Measurements from ENCODE around the gene SLC16A3. TPM values are rescaled to one million over a fixed set of nuclear protein-coding genes. Genes with fewer than 3 reads are reported as not detected.

Gene SLC16A3
- total and polyA plus RNA-seq, 7 experiments from 2014 or later = 1.4 to 264 (median 15.9) TPM

- Histone ChIP-seq H3K9me3 (ENCODE audit: control insufficient read depth in 2 of 3, low read length in 3 of 3) (no peaks in the 10 kb centered on the region), H3K27me3 (ENCODE audit: control insufficient read depth in 2 of 2, insufficient read depth in 2 of 2, low read length in 2 of 2) (no peaks in the 10 kb centered on the region), H3K27ac (ENCODE audit: low read depth, low read length) (no peak overlapping the region), H3K4me1 (ENCODE audit: control insufficient read depth in 2 of 2, insufficient read depth in 2 of 2, low read length in 2 of 2) (peaks cover 11 to 23% of the 10 kb centered on the region in 2 donors), H3K4me3 (ENCODE audit: low read length) (no peak overlapping the region), H3K36me3 (ENCODE audit: control insufficient read depth in 2 of 3, insufficient read depth in 3 of 3, low read length in 3 of 3) (peaks cover 0 to 54% (median 0%) of the 10 kb centered on the region in 3 experiments)
- POLR2A ChIA-PET = interaction anchor here (0.7 to 1.6 kb wide), 3 partner anchors 10 to 232 kb away, joined by 3 to 5 read pairs (median 4); no protein-coding TSS in a partner anchor
- H3K4me3 Mint-ChIP-seq = no peak overlapping the region
- peaks cover 17 to 42% (median 30%) of the 10 kb centered on the region in 7 donors for H3K4me1 Mint-ChIP-seq
- no peaks in the 10 kb centered on the region for H3K27me3 Mint-ChIP-seq
- CTCF ChIA-PET = interaction anchor here (0.6 kb wide), 2 partner anchors 41 to 633 kb away, joined by 4 to 5 read pairs; no protein-coding TSS in a partner anchor
- DNase-seq = peak in 1 of 9 donors; percentile 3
- peaks cover 6 to 45% (median 28%) of the 10 kb centered on the region in 5 donors for H3K36me3 Mint-ChIP-seq
- ATAC-seq = no peak
- peak overlapping the region in 4 of 9 donors; percentile 21 to 81 (median 42) for H3K27ac Mint-ChIP-seq
- H3K9me3 Mint-ChIP-seq = no peaks in the 10 kb centered on the region
- intact Hi-C loops (cut with micrococcal nuclease) = no loop called here
Measured at GRCh38 chr17:82195675-82196672, 32.9 kb upstream of the SLC16A3 start.

GRCh38 chr17:82198092-82198491 lies 30.8 kb upstream of the SLC16A3 start:
- no peaks in the 10 kb centered on the region for H3K9me3 ChIP-seq (ENCODE audit: control insufficient read depth in 2 of 3, low read length in 3 of 3)
- Mint-ChIP-seq H3K9me3 (no peaks in the 10 kb centered on the region), H3K36me3 (peaks cover 5 to 35% (median 25%) of the 10 kb centered on the region in 5 donors), H3K4me3 (peak overlapping the region in 7 of 10 donors; percentile 24 to 87 (median 55)), H3K4me1 (peaks cover 20 to 57% (median 44%) of the 10 kb centered on the region in 7 donors), H3K27me3 (no peaks in the 10 kb centered on the region), H3K27ac (peak overlapping the region in 8 of 9 donors; percentile 51 to 96 (median 74))
- DNase-seq = peak in 1 of 9 donors; percentile 6
- ATAC-seq = no peak
- peaks cover 11 to 30% of the 10 kb centered on the region in 2 donors for H3K4me1 ChIP-seq (ENCODE audit: control insufficient read depth in 2 of 2, insufficient read depth in 2 of 2, low read length in 2 of 2)
- ChIA-PET CTCF (no interaction called here), POLR2A (interaction anchor here (0.8 to 1.5 kb wide), 2 partner anchors 8 to 37 kb away, joined by 3 to 5 read pairs; no protein-coding TSS in a partner anchor)
- H3K36me3 ChIP-seq (ENCODE audit: control insufficient read depth in 2 of 3, insufficient read depth in 3 of 3, low read length in 3 of 3) = peaks cover 0 to 41% (median 0%) of the 10 kb centered on the region in 3 experiments
- no peak overlapping the region for H3K27ac ChIP-seq (ENCODE audit: low read depth, low read length)
- no peaks in the 10 kb centered on the region for H3K27me3 ChIP-seq (ENCODE audit: control insufficient read depth in 2 of 2, insufficient read depth in 2 of 2, low read length in 2 of 2)
- H3K4me3 ChIP-seq (ENCODE audit: low read length) = no peak overlapping the region
- intact Hi-C loops (cut with micrococcal nuclease) = no loop called here

DNA sequence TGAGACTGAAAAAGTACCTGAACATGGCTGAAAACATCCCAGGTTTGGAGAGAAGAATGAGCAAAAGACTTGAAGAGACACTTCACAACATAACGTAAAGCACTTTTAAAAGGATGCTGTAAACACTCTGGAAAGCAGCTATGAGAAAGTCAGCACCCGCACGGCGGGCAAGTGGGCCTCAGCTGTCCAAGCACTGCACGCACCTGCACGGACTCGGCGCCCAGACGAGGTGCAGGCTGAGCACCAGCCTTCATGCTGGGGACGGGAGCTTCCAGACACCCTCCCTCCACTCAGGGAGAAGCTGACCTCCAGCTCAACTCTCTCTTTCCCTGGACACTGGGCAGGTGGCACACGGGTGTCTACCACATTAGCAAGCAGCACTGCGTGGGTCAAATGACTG lies 29.3 kb upstream of the SLC16A3 start:
- Histone ChIP-seq H3K27me3 (ENCODE audit: control insufficient read depth in 2 of 2, insufficient read depth in 2 of 2, low read length in 2 of 2) (no peaks in the 10 kb centered on the region), H3K4me3 (ENCODE audit: low read length) (no peak overlapping the region), H3K4me1 (ENCODE audit: control insufficient read depth in 2 of 2, insufficient read depth in 2 of 2, low read length in 2 of 2) (peaks cover 11 to 30% of the 10 kb centered on the region in 2 donors), H3K27ac (ENCODE audit: low read depth, low read length) (no peak overlapping the region), H3K9me3 (ENCODE audit: control insufficient read depth in 2 of 3, low read length in 3 of 3) (no peaks in the 10 kb centered on the region), H3K36me3 (ENCODE audit: control insufficient read depth in 2 of 3, insufficient read depth in 3 of 3, low read length in 3 of 3) (peaks cover 0 to 29% (median 0%) of the 10 kb centered on the region in 3 experiments)
- CTCF ChIA-PET = interaction anchor here (1.3 kb wide), 1 partner anchor 78 kb away, joined by 3 read pairs; no protein-coding TSS in a partner anchor
- peaks cover 0 to 23% (median 20%) of the 10 kb centered on the region in 5 donors for H3K36me3 Mint-ChIP-seq
- ATAC-seq = no peak
- peak in 1 of 9 donors; percentile 2 for DNase-seq
- POLR2A ChIA-PET = interaction anchor here (0.9 to 2.4 kb wide), 2 partner anchors 13 to 80 kb away, joined by 3 to 13 read pairs; partner anchors contain the start of gene CCDC57
- peak overlapping the region in 8 of 9 donors; percentile 14 to 97 (median 80) for H3K27ac Mint-ChIP-seq
- peaks cover 17 to 63% (median 50%) of the 10 kb centered on the region in 7 donors for H3K4me1 Mint-ChIP-seq
- no peaks in the 10 kb centered on the region for H3K27me3 Mint-ChIP-seq
- H3K9me3 Mint-ChIP-seq = no peaks in the 10 kb centered on the region
- intact Hi-C loops (cut with micrococcal nuclease) = no loop called here
- peak overlapping the region in 4 of 10 donors; percentile 14 to 87 (median 70) for H3K4me3 Mint-ChIP-seq

DNA sequence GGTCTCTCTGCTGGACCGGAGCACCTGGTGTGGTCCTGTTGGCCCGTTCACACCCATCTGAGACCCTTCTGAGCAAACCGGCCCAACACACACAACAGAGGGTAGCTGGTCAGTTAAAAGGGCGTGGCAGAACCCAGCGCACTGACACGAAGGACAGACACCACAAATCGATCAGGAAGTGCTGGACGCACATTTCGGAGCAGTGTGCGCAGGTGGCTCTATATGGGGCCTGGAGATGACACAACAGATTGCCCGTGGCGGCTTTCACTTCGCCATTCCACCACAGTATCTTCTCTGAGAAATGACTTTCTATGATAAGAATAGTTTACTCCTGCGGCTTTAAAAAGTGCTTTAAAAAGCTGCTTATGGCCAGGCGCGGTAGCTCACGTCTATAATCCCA lies 28.7 kb upstream of the SLC16A3 start:
- peaks cover 0 to 19% (median 17%) of the 10 kb centered on the region in 5 donors for H3K36me3 Mint-ChIP-seq
- Histone ChIP-seq H3K9me3 (ENCODE audit: control insufficient read depth in 2 of 3, low read length in 3 of 3) (no peaks in the 10 kb centered on the region), H3K27ac (ENCODE audit: low read depth, low read length) (peak overlapping the region; percentile 38), H3K36me3 (ENCODE audit: control insufficient read depth in 2 of 3, insufficient read depth in 3 of 3, low read length in 3 of 3) (peaks cover 0 to 22% (median 0%) of the 10 kb centered on the region in 3 experiments), H3K4me1 (ENCODE audit: control insufficient read depth in 2 of 2, insufficient read depth in 2 of 2, low read length in 2 of 2) (peaks cover 11 to 30% of the 10 kb centered on the region in 2 donors), H3K27me3 (ENCODE audit: control insufficient read depth in 2 of 2, insufficient read depth in 2 of 2, low read length in 2 of 2) (no peaks in the 10 kb centered on the region), H3K4me3 (ENCODE audit: low read length) (peak overlapping the region; percentile 6)
- CTCF ChIA-PET = interaction anchor here (1.0 to 1.4 kb wide), 4 partner anchors 14 to 117 kb away, joined by 3 read pairs; partner anchors contain the start of gene CD7
- intact Hi-C loops (cut with micrococcal nuclease) = no loop called here
- DNase-seq (peak in 1 of 9 donors; percentile 8), ATAC-seq (no peak)
- POLR2A ChIA-PET = interaction anchor here (0.8 to 2.4 kb wide), 7 partner anchors 12 to 170 kb away, joined by 3 to 13 read pairs (median 6); partner anchors contain the start of gene CCDC57
- peak overlapping the region; percentile 77 to 97 (median 91) for H3K27ac Mint-ChIP-seq
- peak overlapping the region; percentile 51 to 87 (median 76) for H3K4me3 Mint-ChIP-seq
- no peaks in the 10 kb centered on the region for H3K27me3 Mint-ChIP-seq
- H3K9me3 Mint-ChIP-seq = no peaks in the 10 kb centered on the region
- peaks cover 20 to 63% (median 56%) of the 10 kb centered on the region in 7 donors for H3K4me1 Mint-ChIP-seq

DNA sequence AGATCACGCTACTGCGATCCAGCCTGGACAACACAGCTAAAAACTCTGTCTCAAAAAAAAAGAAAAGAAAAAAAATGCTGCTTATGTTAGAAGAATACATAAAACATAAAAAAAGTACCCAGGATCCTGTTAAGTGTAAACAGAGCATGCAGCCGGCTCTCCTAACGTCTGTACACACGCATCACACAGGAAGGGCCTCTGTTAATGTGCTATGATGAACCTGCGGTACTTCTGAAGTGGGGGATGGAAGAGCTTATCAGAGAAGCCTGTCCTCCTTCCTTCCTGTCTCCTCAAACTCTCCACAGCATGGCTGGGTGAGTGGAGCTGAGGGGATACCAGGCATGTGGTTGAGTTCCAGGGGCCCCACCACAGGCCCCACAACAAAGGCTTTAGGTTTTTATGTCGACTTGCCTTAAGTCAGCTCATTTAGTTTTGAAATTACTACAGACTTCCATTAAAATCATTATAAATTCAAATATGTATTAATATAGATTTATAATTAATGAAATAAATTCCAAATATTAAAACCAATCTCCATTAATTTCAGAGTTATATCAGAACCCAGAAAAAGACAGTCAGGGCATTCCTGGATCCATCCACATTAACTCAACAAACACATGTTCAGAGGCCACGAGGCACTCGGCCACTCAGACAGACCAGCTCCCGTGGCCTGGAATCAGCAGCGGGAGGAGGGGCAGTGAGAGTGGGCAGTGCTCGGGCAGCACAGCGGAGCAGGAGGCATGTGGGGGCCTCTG lies 27.9 kb upstream of the SLC16A3 start:
- CTCF ChIA-PET = interaction anchor here (0.8 to 1.4 kb wide), 5 partner anchors 11 to 171 kb away, joined by 3 to 4 read pairs (median 3); partner anchors contain the start of gene CD7

More for the DNA sequence above, 27.9 kb upstream of the SLC16A3 start:
- H3K4me1 Mint-ChIP-seq = peaks cover 28 to 64% (median 63%) of the 10 kb centered on the region in 7 donors
- H3K27ac ChIP-seq (ENCODE audit: low read depth, low read length) = peak overlapping the region; percentile 44
- intact Hi-C loops (cut with micrococcal nuclease) = no loop called here
- H3K36me3 ChIP-seq (ENCODE audit: control insufficient read depth in 2 of 3, insufficient read depth in 3 of 3, low read length in 3 of 3) = peaks cover 0 to 19% (median 0%) of the 10 kb centered on the region in 3 experiments
- H3K4me3 Mint-ChIP-seq = peak overlapping the region; percentile 51 to 87 (median 76)
- ATAC-seq (peak; percentile 97), DNase-seq (peak in 8 of 9 donors; percentile 52 to 90 (median 88))
- H3K9me3 Mint-ChIP-seq = no peaks in the 10 kb centered on the region
- H3K4me3 ChIP-seq (ENCODE audit: low read length) = no peak overlapping the region
- H3K27me3 ChIP-seq (ENCODE audit: control insufficient read depth in 2 of 2, insufficient read depth in 2 of 2, low read length in 2 of 2) = no peaks in the 10 kb centered on the region
- POLR2A ChIA-PET = interaction anchor here (0.6 to 2.4 kb wide), 20 partner anchors 9 to 295 kb away, joined by 3 to 13 read pairs (median 4); partner anchors contain the start of genes CCDC57, CENPX, LRRC45 and SECTM1
- H3K27me3 Mint-ChIP-seq = no peaks in the 10 kb centered on the region
- H3K9me3 ChIP-seq (ENCODE audit: control insufficient read depth in 2 of 3, low read length in 3 of 3) = no peaks in the 10 kb centered on the region
- H3K36me3 Mint-ChIP-seq = peaks cover 0 to 15% (median 11%) of the 10 kb centered on the region in 5 donors
- peaks cover 17 to 35% of the 10 kb centered on the region in 2 donors for H3K4me1 ChIP-seq (ENCODE audit: control insufficient read depth in 2 of 2, insufficient read depth in 2 of 2, low read length in 2 of 2)
- peak overlapping the region; percentile 77 to 97 (median 91) for H3K27ac Mint-ChIP-seq

Measured in naive thymus-derived CD4-positive, alpha-beta T cell (primary cell).